NT2/D1 (cell line): ENCODE measurements around the gene RAPGEF4.

Experiments used
- DNase-seq: peaks from one replicate; pipeline ENCODE4 v3.0.0-alpha.2; 2011; ENCODE audit warnings: low read depth, low spot score
- H3K27me3 ChIP-seq: 2 replicates; pipeline ENCODE4 v1.6.0; 2011; ENCODE audit warnings: mild to moderate bottlenecking; ENCODE audit not compliant: insufficient read length, insufficient read depth
- H3K36me3 ChIP-seq: 2 replicates; pipeline ENCODE4 v1.6.1; 2011; ENCODE audit warnings: mild to moderate bottlenecking, low read length, mixed read lengths; ENCODE audit not compliant: insufficient read depth, insufficient read length
- H3K4me1 ChIP-seq: 2 replicates; pipeline ENCODE4 v1.5.1; 2011; ENCODE audit not compliant: insufficient read depth, insufficient read length
- H3K4me3 ChIP-seq: 2 replicates; pipeline ENCODE4 v1.5.1; 2011; ENCODE audit warnings: low read depth; ENCODE audit not compliant: insufficient read length
- H3K9ac ChIP-seq: 2 replicates; pipeline ENCODE4 v1.6.0; 2011; ENCODE audit warnings: low read depth; ENCODE audit not compliant: insufficient read length
- H3K9me3 ChIP-seq: 2 replicates; pipeline ENCODE4 v1.5.1; 2011; ENCODE audit warnings: mild to moderate bottlenecking, low read length; ENCODE audit not compliant: insufficient read depth
- SUZ12 ChIP-seq: IDR thresholded peaks from 2 replicates; pipeline ENCODE4 v1.6.1; 2011; ENCODE audit not compliant: insufficient read length, insufficient read depth; ENCODE audit errors: extremely low read depth
- YY1 ChIP-seq: IDR thresholded peaks from 2 replicates; pipeline ENCODE4 v1.6.1; 2011; ENCODE audit not compliant: insufficient read length, insufficient read depth
- ZNF274 ChIP-seq: IDR thresholded peaks from 2 replicates; pipeline ENCODE4 v1.6.1; 2011; ENCODE audit warnings: mild to moderate bottlenecking, low read depth, low read length

The RAPGEF4 gene

DNA sequence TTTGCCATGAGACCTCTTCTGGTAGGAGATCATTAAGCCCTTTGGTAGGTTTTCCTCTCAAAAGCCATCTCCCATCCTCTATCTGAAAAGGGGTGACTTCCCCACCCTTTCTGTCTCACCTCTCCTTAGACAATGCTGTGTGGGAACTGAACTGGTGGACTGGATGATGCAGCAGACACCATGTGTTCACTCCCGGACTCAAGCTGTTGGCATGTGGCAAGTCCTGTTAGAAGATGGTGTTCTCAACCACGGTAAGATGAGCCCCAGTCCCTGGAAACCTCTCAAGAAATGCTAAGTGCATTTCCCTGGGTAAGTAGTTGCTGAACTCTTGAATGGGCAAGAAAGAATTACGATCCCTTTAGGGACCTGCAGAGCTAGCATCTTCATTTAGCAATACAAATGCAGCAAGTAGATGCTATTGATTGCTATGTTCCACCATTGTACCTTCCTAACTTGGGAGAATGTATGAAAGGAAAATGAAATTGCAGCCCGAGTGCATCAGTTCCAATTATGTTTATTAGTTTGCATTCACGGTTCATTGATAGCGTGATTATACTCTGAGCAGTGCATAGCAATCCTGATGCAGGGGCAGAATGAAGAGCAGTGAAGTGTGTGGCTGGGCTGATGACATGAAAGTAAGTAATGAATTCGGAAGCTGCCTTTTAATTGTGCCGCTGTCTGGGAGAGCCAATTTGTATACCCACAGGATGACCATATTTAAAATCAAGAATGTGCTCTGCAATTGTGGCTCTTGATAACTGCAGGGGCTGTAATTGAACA is 230.0 kb downstream of the RAPGEF4 start:
- no peaks in the 10 kb centered on the region for H3K27me3 ChIP-seq
- no peak for TF ChIP-seq ZNF274
- TF ChIP-seq SUZ12, result no peak
- TF ChIP-seq YY1, result no peak
- DNase-seq, result no peak
- H3K4me3 ChIP-seq, result no peak overlapping the region
- no peak overlapping the region for H3K9ac ChIP-seq
- no peaks in the 10 kb centered on the region for H3K9me3 ChIP-seq
- H3K4me1 ChIP-seq, result peaks cover 3% of the 10 kb centered on the region
- H3K36me3 ChIP-seq, result no peaks in the 10 kb centered on the region

DNA sequence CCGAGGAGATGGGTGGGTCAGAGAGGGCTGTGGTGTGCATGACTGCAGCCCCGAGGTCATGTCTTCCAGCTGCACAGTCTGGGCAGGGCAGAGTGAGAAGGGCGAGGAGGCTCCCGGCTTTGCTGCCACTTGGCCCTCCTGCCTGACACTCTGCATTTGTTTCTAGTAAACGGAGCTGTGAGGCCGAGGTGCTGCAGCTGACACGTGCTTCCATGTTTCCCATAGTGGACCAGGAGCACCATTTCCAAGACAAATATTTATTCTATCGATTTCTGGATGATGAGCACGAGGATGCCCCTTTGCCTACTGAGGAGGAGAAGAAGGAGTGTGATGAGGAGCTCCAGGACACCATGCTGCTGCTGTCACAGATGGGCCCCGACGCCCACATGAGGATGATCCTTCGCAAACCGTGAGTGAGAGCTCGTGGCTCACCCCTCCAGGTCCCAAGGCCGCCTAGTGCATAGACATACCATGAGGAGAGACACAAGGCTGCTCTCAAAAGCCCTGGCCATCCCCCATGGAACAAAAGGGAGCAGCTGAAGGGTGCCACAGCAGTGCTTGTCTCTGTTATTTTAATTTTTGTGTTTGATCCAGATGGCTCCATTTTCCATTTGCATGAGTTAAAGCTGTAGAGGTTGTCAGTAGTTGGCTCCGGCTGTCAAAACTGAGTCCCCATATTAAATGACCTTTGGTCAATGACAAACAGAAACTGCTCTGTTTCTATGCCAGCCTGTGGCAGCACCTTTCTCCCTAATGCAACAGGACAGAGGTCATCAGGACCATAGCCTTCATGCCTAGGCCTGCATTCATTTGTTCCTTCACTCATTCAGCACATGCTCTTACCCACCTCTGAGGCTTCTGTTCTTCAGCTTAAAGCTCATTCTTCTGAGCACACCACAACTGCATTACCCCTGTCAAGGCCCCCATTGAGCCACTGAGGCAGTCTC is 231.7 kb downstream of the RAPGEF4 start:
- no peaks in the 10 kb centered on the region for H3K9me3 ChIP-seq
- no peak for TF ChIP-seq ZNF274
- no peak for TF ChIP-seq SUZ12
- TF ChIP-seq YY1, result no peak
- H3K27me3 ChIP-seq, result no peaks in the 10 kb centered on the region
- H3K9ac ChIP-seq, result no peak overlapping the region
- H3K4me1 ChIP-seq, result peaks cover 3% of the 10 kb centered on the region
- no peak overlapping the region for H3K4me3 ChIP-seq
- no peak for DNase-seq
- no peaks in the 10 kb centered on the region for H3K36me3 ChIP-seq

DNA sequence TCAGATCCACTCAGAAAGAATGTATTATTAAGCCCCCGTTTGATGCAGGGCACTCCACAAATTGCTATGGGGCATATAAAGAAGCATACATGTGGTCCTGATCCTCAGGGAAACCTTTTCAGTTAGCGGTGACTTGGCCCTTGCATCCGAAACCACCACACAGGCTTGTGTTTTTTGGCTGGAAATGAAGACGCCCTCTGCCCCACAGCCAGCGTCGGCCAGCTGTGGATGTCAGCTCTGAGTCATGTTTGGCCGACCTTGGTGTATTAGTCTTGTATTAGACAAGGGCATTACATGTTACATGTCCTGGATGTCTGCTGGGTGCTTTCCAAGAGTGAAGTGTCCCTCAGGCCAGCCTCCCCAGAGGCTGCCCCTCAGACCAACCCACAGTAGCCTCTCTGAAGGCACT is 232.4 kb downstream of the RAPGEF4 start:
- Histone ChIP-seq H3K27me3 (no peaks in the 10 kb centered on the region), H3K4me3 (no peak overlapping the region), H3K4me1 (peaks cover 3% of the 10 kb centered on the region), H3K9me3 (no peaks in the 10 kb centered on the region), H3K9ac (no peak overlapping the region), H3K36me3 (no peaks in the 10 kb centered on the region)
- no peak for DNase-seq
- no peak for TF ChIP-seq SUZ12
- TF ChIP-seq YY1, result no peak
- no peak for TF ChIP-seq ZNF274

DNA sequence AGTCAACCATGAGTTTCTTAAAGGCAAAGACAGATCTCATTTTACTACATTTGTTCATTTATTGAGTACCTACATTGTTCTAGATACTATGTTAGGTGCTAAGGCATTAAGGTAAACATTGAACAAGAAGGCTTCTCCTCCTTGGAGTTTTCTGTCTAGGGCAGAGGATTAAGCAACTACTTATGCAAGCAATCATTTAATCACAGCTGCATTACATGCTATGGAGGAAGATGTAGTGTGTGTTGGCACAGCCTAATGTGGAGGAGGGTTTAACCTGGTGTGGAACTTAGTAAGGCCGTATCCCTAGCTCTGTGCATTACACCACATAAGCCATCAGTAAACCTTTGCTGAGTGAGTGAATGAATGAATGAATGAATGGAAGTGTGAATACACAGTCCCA is 233.5 kb downstream of the RAPGEF4 start:
- Histone ChIP-seq H3K36me3 (no peaks in the 10 kb centered on the region), H3K4me3 (no peak overlapping the region), H3K9ac (no peak overlapping the region), H3K27me3 (no peaks in the 10 kb centered on the region), H3K9me3 (no peaks in the 10 kb centered on the region), H3K4me1 (peaks cover 3% of the 10 kb centered on the region)
- DNase-seq, result no peak
- no peak for TF ChIP-seq SUZ12
- TF ChIP-seq ZNF274, result no peak
- no peak for TF ChIP-seq YY1

DNA sequence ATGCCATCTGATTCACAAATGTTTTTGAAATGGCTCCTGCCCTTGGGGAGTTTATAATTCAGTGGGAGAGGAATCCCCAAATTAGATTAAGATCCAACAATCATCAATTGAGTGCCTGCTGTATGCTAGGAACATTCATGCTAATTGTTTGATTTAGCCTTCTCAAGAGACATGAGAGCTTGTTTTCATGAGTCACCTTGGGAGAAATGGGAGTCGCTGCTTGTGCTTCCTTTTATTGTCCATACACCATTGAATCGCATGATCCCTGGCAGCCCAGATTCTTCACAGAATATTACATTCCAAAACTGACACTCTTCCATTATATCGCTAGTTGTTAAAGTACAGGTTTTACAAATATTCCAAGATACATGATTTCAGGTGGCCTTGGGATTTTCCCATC is 234.0 kb downstream of the RAPGEF4 start:
- Histone ChIP-seq H3K4me3 (no peak overlapping the region), H3K9ac (no peak overlapping the region), H3K27me3 (no peaks in the 10 kb centered on the region), H3K9me3 (no peaks in the 10 kb centered on the region), H3K36me3 (no peaks in the 10 kb centered on the region), H3K4me1 (peaks cover under 1% of the 10 kb centered on the region)
- DNase-seq, result no peak
- TF ChIP-seq YY1 (no peak), ZNF274 (no peak), SUZ12 (no peak)

DNA sequence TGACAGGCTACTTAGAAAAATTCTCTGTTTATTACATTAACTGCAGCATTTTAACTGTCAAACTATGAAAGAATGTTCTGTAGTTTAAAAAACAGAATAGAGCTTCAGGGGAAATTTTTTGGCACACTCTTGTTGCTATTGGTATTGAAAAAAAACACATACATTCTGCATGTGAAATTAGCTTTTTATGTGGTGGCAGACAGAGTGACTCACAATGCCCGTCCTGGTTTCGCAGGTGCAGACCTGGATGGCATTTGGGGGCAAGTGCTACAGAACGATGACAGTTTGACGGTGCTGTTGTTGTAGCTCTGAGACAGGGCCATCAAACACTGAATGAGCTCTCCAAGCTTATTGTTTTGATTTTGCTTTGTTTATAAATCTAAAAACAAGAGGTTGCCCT is 235.0 kb downstream of the RAPGEF4 start:
- Histone ChIP-seq H3K9me3 (no peaks in the 10 kb centered on the region), H3K9ac (no peak overlapping the region), H3K27me3 (no peaks in the 10 kb centered on the region), H3K4me3 (no peak overlapping the region), H3K36me3 (no peaks in the 10 kb centered on the region), H3K4me1 (no peaks in the 10 kb centered on the region)
- TF ChIP-seq ZNF274 (no peak), YY1 (no peak), SUZ12 (no peak)
- no peak for DNase-seq

DNA sequence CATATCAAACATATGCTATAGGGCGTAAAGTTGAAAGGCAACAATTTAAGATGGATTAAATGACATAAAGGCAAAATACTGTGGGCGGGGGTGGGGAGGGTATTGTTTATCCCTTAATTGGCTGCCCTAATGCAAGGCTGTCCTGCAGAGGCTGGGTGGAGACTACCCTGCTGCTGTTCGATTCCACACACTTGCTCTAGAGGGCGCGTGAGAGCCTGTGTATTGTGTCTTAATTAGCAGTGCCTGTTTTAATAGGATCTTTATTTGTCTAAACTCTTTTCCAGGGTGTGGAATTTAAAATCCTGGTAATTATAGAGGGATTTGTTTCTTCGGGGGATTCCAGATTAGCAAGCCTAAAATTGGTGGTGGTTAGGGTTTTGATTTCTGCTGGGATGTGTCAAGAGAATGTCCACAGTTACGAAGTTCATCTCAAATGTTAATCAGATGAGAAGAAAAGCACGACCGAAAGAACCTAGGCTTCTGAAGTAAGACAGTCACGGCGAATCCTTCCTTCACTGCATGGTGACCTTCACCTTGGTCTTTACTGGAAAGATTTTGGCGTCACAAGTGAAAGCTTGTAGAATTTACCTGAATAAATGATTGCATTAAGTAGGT is 236.5 kb downstream of the RAPGEF4 start:
- Histone ChIP-seq H3K4me1 (no peaks in the 10 kb centered on the region), H3K9me3 (no peaks in the 10 kb centered on the region), H3K9ac (no peak overlapping the region), H3K4me3 (no peak overlapping the region), H3K36me3 (no peaks in the 10 kb centered on the region), H3K27me3 (no peaks in the 10 kb centered on the region)
- peak; percentile 33 for DNase-seq
- TF ChIP-seq ZNF274, result no peak
- TF ChIP-seq YY1, result no peak
- no peak for TF ChIP-seq SUZ12
